Mucosa of stomach (tissue), 1 donor: ENCODE measurements around the gene FXN.
"Not testable (repeated sequence)": the region's sequence is repeated elsewhere in the genome, so short reads cannot be mapped to it uniquely, and the experiment has no call there.

Experiments
- H3K27me3 ChIP-seq: one replicate; pipeline ENCODE4 v1.7.0; 2013; ENCODE audit warnings: mild to moderate bottlenecking, low read length; ENCODE audit not compliant: control insufficient read depth, insufficient read depth
- H3K36me3 ChIP-seq: one replicate; pipeline ENCODE4 v1.7.0; 2013; ENCODE audit warnings: low read length; ENCODE audit not compliant: control insufficient read depth, insufficient read depth
- H3K4me1 ChIP-seq: one replicate; pipeline ENCODE4 v1.7.0; 2013; ENCODE audit warnings: mild to moderate bottlenecking, low read length; ENCODE audit not compliant: control insufficient read depth, insufficient read depth
- H3K4me3 ChIP-seq: one replicate; pipeline ENCODE4 v1.7.0; 2013; ENCODE audit warnings: low read length
- H3K9ac ChIP-seq: one replicate; pipeline ENCODE4 v1.7.0; 2013; ENCODE audit warnings: mild to moderate bottlenecking, low read length, moderate library complexity
- H3K9me3 ChIP-seq: one replicate; pipeline ENCODE4 v1.7.0; 2013; ENCODE audit warnings: mild to moderate bottlenecking, low read length, moderate library complexity; ENCODE audit not compliant: control insufficient read depth
- donor health status: Pancreatic carcinoma.

The FXN gene

DNA sequence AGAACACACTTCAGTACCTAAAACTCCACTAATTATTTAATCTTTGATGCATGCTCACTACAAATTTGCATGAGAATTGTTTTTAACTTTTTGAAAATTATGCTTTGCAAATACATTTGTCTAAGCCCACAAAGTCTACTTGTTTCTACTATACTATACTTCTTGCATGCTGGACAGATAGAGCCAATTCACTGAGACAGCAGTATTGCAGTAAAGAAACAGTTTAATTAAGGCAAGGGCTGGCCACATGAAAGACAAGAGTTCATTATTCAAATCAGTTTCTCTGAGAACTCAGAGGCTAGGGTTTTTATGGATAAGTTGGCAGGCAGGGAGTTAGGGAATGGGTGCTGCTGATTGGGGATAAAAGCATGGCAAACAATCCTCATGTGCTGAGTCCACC, 6.0 kb upstream of the FXN start:
- H3K4me1 ChIP-seq, result no peaks in the 10 kb centered on the region
- H3K27me3 ChIP-seq, result no peaks in the 10 kb centered on the region
- H3K36me3 ChIP-seq, result no peaks in the 10 kb centered on the region
- H3K9me3 ChIP-seq, result no peaks in the 10 kb centered on the region
- no peak overlapping the region for H3K9ac ChIP-seq
- H3K4me3 ChIP-seq, result no peak overlapping the region

DNA sequence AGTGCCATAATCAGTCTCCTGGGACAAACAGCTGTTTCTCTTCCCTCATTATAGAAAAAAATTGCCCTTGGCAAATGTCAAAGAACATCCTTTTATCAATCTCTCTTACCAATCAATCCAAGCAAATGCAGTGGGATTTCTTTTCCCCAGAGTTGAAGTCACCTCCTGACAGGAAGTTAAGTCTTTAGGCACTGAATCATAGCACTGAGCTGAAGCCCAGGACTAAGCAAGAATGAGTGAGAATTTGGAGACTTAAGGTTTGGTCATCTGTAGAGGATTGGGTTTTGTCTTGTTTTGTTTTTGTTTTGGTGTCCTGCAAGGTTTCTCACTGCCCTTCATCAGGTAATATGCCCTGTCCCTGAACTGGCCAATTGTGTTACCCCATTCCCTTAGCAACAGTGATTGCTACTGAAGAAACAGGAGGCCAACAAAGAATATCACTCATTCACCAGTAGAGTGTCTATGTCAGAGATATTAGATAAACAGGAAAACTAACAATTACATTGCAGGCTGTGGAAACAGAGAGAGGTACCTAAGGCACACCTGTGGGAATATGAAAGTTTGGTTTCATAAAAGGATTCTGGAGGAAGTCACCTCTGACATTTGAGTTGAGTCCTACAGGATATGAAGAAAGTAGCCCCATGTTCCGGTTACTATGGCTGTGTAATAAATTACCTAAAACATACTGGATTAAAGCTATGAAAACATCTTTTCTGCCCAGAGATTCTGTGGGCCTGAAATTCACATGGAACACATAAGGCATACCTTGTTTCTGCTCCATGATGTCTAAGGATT, 4.5 kb upstream of the FXN start:
- Histone ChIP-seq H3K36me3 (no peaks in the 10 kb centered on the region), H3K4me3 (no peak overlapping the region), H3K4me1 (peaks cover 4% of the 10 kb centered on the region), H3K9ac (no peak overlapping the region), H3K27me3 (no peaks in the 10 kb centered on the region), H3K9me3 (no peaks in the 10 kb centered on the region)

DNA sequence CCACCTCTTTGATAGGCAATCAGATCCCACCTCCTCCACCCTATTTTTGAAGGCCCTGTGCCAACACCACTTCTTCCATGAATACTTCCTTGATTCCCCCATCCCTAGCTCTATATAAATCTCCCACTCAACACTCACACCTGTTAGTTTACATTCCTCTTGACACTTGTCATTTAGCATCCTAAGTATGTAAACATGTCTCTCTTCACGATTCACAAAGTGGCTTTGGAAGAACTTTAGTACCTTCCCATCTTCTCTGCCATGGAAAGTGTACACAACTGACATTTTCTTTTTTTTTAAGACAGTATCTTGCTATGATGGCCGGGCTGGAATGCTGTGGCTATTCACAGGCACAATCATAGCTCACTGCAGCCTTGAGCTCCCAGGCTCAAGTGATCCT, 1.5 kb upstream of the FXN start:
- Histone ChIP-seq H3K9ac (no peak overlapping the region), H3K36me3 (no peaks in the 10 kb centered on the region), H3K4me3 (no peak overlapping the region), H3K9me3 (no peaks in the 10 kb centered on the region), H3K27me3 (no peaks in the 10 kb centered on the region), H3K4me1 (peaks cover 12% of the 10 kb centered on the region)

DNA sequence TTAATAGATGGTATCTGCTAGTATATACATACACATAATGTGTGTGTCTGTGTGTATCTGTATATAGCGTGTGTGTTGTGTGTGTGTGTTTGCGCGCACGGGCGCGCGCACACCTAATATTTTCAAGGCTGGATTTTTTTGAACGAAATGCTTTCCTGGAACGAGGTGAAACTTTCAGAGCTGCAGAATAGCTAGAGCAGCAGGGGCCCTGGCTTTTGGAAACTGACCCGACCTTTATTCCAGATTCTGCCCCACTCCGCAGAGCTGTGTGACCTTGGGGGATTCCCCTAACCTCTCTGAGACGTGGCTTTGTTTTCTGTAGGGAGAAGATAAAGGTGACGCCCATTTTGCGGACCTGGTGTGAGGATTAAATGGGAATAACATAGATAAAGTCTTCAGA, 757 bp downstream of the FXN start:
- Histone ChIP-seq H3K36me3 (no peaks in the 10 kb centered on the region), H3K4me3 (peak overlapping the region; percentile 60), H3K9me3 (no peaks in the 10 kb centered on the region), H3K4me1 (peaks cover 12% of the 10 kb centered on the region), H3K27me3 (no peaks in the 10 kb centered on the region), H3K9ac (peak overlapping the region; percentile 76)

DNA sequence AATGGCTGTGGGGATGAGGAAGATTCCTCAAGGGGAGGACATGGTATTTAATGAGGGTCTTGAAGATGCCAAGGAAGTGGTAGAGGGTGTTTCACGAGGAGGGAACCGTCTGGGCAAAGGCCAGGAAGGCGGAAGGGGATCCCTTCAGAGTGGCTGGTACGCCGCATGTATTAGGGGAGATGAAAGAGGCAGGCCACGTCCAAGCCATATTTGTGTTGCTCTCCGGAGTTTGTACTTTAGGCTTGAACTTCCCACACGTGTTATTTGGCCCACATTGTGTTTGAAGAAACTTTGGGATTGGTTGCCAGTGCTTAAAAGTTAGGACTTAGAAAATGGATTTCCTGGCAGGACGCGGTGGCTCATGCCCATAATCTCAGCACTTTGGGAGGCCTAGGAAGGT, 1.2 kb downstream of the FXN start:
- Histone ChIP-seq H3K9ac (peak overlapping the region; percentile 76), H3K4me1 (peaks cover 12% of the 10 kb centered on the region), H3K27me3 (no peaks in the 10 kb centered on the region), H3K36me3 (no peaks in the 10 kb centered on the region), H3K9me3 (no peaks in the 10 kb centered on the region), H3K4me3 (peak overlapping the region; percentile 60)

DNA sequence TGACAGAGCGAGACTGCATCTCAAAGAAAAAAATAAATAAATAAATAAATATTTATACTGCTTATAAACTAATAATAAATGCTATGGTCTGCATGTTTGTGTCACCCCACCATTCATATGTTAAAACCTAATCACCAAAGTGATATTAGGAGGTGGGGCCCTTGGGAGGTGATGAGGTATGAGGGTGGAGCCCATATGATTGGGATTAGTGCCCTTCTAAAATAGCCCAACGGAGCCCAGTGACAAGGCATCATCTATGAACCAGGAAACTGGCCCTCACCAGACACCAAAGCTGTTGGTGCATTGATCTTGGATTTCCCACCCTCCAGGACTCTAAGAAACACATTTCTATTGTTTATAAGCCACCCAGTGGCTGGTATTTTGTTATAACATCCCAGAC, 5.1 kb downstream of the FXN start:
- H3K9ac ChIP-seq, result no peak overlapping the region
- H3K9me3 ChIP-seq, result no peaks in the 10 kb centered on the region
- H3K36me3 ChIP-seq, result no peaks in the 10 kb centered on the region
- H3K27me3 ChIP-seq, result no peaks in the 10 kb centered on the region
- peaks cover 15% of the 10 kb centered on the region for H3K4me1 ChIP-seq
- no peak overlapping the region for H3K4me3 ChIP-seq

DNA sequence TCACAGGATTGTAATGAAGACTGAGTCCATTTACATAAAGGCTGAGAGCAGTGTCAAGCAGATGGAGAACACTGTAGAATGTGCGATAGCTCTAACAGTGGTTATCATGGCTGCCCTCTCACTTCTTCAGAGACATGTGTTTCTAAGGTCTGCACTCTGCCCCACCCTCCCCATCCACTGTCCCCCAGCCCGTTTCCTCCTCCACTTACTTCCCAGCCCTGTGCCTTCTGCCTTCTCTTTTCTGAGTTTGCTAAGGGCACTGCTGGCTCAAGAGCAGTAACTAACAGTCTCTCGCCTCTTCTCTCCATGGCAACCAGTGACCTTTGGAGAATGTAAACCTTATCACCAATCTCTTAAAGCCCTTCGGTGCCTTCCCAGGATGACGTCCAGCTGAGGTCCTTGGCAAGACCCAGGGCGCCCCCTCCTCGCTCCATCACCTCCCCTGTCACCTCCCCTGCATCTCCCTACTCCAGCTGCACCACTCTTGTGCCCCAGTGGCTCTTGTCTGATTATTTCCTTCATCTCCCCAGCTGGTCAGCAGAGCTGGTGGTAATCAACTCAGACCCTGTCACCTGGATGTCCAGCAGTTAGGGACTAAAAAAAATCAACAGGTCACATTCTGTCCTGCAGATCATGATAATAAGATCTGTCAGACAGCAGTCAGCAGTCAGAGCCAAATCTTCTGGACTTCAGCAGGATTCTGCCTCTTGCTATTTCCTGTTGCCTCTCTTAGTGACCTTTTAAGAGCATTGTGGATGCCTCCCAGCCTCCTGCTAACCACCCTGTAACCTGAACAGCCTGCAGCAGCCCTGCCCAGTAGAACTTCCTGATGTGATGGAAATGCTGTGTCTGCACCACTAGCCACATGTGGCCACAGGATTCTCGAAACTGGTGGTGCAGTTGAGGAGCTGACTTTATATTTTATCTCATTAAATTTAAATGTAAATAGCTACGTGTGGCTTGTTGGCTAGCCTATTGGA, 9.0 kb downstream of the FXN start:
- H3K36me3 ChIP-seq, result no peaks in the 10 kb centered on the region
- peaks cover 7% of the 10 kb centered on the region for H3K4me1 ChIP-seq
- no peaks in the 10 kb centered on the region for H3K9me3 ChIP-seq
- no peak overlapping the region for H3K9ac ChIP-seq
- H3K4me3 ChIP-seq, result no peak overlapping the region
- H3K27me3 ChIP-seq, result no peaks in the 10 kb centered on the region

DNA sequence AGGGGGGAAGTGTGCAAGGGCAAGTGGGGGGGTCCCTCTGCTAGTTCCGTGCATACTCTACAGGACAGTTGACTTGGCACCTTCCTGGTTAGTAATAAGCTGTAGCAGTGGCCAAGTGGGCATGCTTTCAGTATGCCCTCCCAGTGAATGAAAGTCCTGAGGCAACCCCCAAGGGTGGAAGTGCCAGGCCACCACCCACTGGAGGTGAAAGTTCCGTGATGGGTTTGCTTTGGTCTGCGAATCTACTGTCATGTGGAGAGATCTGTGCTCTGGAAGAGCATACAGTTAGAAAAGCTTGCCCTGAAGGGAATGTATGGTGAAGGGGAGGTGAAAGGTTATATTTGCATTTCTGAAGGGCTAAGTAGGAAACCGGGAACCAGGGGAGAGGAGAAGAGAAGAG, 10.3 kb downstream of the FXN start:
- Histone ChIP-seq H3K9ac (no peak overlapping the region), H3K4me3 (no peak overlapping the region), H3K4me1 (peaks cover 7% of the 10 kb centered on the region), H3K9me3 (no peaks in the 10 kb centered on the region), H3K27me3 (no peaks in the 10 kb centered on the region), H3K36me3 (no peaks in the 10 kb centered on the region)

DNA sequence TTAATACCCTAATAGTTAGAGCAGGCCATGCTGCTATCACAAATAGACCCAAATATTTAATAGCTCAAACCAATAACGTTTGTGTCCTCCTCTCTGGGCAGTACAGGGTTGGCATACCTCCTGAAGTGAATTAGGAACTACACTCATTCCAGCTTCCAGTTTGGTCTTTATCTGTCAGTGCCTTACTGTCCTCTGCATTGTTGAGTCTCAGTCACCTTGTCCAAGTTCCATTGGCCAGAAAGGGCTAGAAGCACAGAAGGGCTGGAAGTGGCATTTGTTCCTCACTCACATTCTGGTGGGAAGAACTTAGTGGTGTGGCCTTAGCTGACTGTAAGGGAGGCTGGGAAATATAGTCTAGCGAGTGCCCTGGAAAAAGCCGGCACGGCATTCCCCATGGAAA, 11.2 kb downstream of the FXN start:
- Histone ChIP-seq H3K36me3 (no peaks in the 10 kb centered on the region), H3K9me3 (no peaks in the 10 kb centered on the region), H3K27me3 (no peaks in the 10 kb centered on the region), H3K9ac (no peak overlapping the region), H3K4me1 (peaks cover 7% of the 10 kb centered on the region), H3K4me3 (no peak overlapping the region)

DNA sequence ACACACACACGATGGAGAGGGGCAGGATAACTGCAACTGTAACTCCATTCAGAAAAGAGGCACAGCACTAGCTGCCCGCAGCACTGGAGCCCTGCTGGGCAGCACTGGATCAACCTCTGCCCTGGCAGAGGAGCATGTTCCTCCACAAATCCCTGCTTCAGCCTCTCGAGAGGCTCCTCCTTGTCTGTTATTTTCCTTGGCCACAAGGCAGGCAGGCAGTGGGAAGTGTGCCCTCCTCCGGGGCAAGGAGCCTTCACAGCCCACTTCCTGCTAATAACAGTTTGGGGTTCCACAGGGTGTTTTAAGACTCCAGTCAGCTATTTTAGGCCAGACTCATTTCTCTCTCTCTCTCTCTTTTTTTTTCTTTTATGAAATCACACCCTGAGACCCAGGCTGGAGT, 11.8 kb downstream of the FXN start:
- Histone ChIP-seq H3K36me3 (no peaks in the 10 kb centered on the region), H3K9me3 (no peaks in the 10 kb centered on the region), H3K27me3 (no peaks in the 10 kb centered on the region), H3K4me3 (no peak overlapping the region), H3K9ac (no peak overlapping the region), H3K4me1 (peaks cover 7% of the 10 kb centered on the region)

DNA sequence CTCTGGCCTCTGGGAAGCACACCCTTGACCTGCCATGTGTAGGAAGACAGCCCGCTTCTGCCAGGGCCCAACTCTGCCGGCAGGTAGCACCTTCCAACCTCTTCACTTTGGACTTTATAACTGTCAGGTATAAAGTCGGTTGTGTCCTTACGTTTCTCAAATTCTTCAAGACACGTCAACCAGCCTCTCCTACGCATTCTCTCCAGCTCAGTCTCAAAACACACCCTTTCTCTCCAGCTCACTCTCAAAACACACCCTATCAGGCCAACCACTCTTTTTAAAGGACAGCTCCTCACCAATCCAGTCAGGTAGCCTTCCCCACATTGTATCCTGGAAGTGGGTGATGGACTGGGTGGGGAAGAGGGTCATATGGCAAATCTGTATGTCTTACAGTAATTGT, 13.5 kb downstream of the FXN start:
- H3K36me3 ChIP-seq, result no peaks in the 10 kb centered on the region
- no peaks in the 10 kb centered on the region for H3K27me3 ChIP-seq
- no peak overlapping the region for H3K9ac ChIP-seq
- no peak overlapping the region for H3K4me3 ChIP-seq
- peaks cover 9% of the 10 kb centered on the region for H3K4me1 ChIP-seq
- H3K9me3 ChIP-seq, result no peaks in the 10 kb centered on the region

DNA sequence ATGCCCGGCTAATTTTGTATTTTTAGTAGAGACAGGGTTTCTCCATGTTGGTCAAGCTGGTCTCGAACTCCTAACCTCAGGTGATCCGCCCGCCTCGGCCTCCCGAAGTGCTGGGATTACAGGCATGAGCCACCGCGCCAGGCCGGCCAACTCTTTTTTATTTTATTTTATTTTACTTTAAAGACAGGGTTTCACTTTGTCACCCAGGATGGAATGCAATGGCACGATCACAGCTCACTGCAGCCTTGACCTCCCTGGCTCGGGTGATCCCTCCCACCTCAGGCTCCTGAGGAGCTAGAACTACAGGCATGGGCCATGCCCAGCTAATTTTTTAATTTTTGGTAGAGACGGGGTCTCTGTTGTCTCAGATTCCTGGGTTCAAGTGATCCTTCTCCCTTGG, 15.4 kb downstream of the FXN start:
- H3K27me3 ChIP-seq, result not testable (repeated sequence)

More for the DNA sequence above, 15.4 kb downstream of the FXN start:
- not testable (repeated sequence) for H3K9ac ChIP-seq, H3K36me3 ChIP-seq, H3K9me3 ChIP-seq, H3K4me3 ChIP-seq
- H3K4me1 ChIP-seq, result peaks cover 11% of the 10 kb centered on the region
